22Rv1 (cell line): ENCODE data around the gene C12orf76.

ENCODE experiments used
- ZFX ChIP-seq: fragments of 450-650 bp; IDR thresholded peaks from 2 replicates; pipeline ENCODE4 v1.6.1; 2017; ENCODE audit warnings: antibody characterized with exemption, borderline replicate concordance
- TF ChIP-seq, protein P1 (sequence below): fragments of 450-650 bp; IDR thresholded peaks from 2 replicates; pipeline ENCODE4 v1.5.1; 2017; ENCODE audit warnings: mild to moderate bottlenecking

DNA sequence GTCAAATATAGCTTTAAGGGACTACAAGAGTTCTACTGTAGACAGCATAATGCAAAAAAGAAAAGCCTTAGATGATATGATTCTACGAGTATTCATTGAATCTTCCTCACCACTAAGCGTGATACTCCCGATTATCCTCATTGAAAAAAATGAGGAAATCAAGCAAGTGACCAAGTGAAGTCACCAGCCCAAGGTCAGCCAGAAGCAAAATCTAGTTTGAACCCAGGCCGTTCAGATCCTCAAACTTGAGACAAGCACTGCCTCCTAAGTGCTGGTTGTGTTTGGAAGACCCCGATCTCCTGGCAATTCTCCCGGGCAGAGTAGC lies 53.0 kb downstream of the C12orf76 start:
- TF ChIP-seq, protein P1, sequence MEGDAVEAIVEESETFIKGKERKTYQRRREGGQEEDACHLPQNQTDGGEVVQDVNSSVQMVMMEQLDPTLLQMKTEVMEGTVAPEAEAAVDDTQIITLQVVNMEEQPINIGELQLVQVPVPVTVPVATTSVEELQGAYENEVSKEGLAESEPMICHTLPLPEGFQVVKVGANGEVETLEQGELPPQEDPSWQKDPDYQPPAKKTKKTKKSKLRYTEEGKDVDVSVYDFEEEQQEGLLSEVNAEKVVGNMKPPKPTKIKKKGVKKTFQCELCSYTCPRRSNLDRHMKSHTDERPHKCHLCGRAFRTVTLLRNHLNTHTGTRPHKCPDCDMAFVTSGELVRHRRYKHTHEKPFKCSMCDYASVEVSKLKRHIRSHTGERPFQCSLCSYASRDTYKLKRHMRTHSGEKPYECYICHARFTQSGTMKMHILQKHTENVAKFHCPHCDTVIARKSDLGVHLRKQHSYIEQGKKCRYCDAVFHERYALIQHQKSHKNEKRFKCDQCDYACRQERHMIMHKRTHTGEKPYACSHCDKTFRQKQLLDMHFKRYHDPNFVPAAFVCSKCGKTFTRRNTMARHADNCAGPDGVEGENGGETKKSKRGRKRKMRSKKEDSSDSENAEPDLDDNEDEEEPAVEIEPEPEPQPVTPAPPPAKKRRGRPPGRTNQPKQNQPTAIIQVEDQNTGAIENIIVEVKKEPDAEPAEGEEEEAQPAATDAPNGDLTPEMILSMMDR = no peak
- TF ChIP-seq ZFX = no peak
